Activated T-cell treated with anti-CD3 and anti-CD28 coated beads, Interleukin-2, amount 50 U/mL, for 1 hour (primary cell): ENCODE data around the gene TP53TG3F.
"Not testable (repeated sequence)": the region's sequence is repeated elsewhere in the genome, so short reads cannot be mapped to it uniquely, and the experiment has no call there.

Experiments used
- DNase-seq: peaks from one replicate; pipeline ENCODE4 v3.0.0-alpha.2; 2020

Gene TP53TG3F, protein sequence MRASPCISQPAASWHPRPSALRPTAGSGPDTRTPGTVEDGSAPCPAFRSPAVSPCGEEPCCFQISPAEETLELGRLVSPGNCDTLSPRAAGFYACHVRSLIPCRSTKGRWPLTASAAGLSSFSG

DNA sequence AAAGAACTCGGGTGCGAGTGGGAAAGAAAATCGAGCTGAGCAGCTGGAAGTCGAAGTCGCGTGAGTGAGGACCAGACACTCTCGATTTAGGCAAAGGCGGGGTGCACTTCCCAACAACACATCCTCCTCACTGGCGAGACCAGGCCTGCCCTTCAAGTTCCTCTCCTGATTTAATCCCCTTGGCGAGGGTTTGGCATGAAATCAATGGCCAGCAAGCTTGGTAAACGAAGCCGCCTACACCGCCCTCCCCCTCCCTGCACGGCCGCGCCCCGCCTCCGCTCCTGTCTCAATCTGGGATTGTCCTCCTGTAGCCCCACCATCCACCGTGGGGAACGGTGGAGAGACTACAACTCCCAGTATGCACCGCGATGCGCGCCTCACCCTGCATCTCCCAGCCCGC lies at the start of gene TP53TG3F:
Gene TP53TG3F, plus strand, starts transcription at position 301 of the 400 bp plus-strand sequence. Its CDS starts 68 bp downstream, at position 369.
- not testable (repeated sequence) for DNase-seq

DNA sequence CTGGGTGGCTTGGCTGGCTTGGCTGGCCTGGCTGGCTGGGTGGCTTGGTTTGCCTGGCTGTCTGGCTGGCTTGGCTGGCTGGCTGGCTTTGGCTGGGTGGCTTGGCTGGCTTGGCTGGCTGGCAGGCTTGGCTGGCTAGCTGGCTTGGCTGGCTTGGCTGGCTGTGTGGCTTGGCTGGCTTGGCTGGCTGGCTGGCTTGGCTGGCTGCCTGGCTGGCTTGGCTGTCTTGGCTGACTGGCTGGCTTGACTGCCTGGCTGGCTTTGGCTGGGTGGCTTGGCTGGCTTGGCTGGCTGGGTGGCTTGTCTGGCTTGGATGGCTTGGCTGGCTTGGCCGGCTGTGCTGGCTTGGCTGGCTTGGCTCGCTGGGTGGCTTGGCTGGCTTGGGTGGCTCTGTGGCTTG lies 32.2 kb downstream of the TP53TG3F start:
- DNase-seq, result not testable (repeated sequence)

DNA sequence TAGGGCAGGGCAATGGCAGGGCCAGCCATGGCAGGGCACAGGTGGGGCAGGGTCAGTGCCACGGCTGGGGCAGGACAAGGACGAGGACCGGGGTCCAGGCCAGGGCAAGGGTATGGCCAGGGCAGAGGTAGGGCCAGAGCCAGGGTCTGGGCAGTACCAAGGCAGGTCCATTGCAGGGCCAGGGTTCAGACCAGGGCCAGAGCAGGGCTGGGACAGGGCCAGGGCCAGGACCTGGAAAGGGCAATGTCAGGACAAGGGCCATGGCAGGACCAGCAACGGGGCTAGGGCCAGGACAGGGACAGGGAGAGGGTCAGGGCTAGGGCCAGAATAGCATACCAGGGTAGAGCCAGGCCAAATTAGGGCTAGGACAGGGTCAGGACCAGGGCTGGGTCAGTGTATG lies 47.8 kb downstream of the TP53TG3F start:
- DNase-seq, result not testable (repeated sequence)

DNA sequence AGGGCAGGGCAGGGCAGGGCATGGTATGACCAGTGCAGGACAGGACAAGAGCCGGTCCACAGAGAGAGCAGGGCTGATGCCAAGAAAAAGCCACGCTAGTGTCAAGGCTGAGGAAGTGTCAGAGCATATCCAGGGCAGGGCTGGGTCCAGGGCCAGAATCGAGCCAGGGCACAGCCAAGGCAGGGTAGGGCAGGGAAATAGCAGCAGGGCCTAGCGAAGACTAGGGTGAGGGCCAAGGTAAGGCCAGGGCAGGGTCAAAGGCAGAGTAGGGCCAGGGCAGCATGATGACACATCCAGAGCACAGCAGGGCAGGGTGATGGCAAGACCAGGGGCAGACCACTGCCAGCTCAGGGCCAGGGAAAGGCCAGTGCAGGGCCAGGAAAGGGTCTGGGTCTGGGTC lies 49.7 kb downstream of the TP53TG3F start:
- not testable (repeated sequence) for DNase-seq

DNA sequence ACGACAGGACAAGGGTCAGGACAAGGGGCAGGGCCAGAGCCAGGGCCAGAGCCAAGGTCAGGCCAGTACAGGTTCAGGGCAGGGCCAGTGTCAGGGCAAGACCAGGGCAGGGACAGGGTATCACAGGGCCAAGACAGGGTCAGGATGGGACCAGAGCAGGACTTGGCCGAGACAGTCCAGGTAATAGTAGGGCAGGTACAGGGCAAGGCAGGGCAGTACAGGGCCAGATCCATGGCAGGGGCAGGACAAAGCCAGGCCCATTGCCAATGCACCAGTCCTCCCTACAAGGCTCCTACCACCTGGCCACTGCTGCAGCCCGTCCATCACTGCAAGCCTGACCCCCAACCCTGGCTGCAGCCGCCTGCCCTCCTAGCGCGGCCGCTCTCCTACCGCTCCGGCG lies 50.5 kb downstream of the TP53TG3F start:
- not testable (repeated sequence) for DNase-seq
